ENCODE data around the gene STARD13. TPM values are rescaled to one million over a fixed set of nuclear protein-coding genes. Genes with fewer than 3 reads are reported as not detected.

STARD13 gene
- total and polyA plus RNA-seq, 2 donors (not counting 1 experiment from before 2014, with no cell fraction given) = 0.06 to 0.22 TPM

DNA sequence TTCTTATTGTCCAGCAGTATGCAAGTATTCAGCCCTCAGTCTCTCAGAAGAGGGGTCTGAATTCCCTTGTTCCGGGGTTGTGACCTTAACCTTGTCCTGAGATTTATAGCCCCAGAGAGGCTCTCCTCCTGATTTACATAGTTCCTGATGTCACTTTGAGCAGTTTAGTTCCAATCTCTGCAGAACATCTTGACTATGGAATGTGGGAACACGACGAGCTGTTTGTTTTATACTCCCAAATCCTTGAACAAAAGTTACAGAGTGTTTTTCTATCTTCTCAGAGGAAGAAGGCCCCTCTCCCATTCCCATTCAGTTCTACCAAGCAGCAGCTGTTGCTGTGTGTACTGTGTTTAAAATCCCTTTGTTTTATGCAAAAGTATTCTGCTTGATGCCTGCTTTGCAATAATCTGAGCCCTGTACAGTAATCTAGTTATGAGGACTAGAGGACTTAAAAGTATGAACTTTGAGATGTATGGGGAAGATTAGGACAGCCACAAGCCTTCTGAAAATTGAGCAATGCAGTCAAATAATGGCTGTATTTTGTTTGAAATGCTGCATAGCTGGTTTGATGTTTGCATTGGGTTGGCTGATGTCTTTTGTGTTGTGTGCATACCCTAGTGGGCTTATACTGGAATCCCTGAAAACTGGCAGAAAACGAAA, 194.7 kb downstream of the STARD13 start:
- Mint-ChIP-seq H3K27me3 (peaks cover 24% of the 10 kb centered on the region), H3K9me3 (ENCODE audit: insufficient read depth) (no peaks in the 10 kb centered on the region), H3K4me1 (no peaks in the 10 kb centered on the region), H3K27ac (no peak overlapping the region), H3K4me3 (no peak overlapping the region)
- H4K20me1 ChIP-seq (ENCODE audit: control insufficient read depth, insufficient read depth, low read length, poor library complexity, severe bottlenecking) = no peaks in the 10 kb centered on the region
- H3K36me3 ChIP-seq (replicated peaks in 1 of 2; ENCODE audit: control extremely low read depth in 1 of 2, control insufficient read depth in 1 of 2, extremely low read depth in 1 of 2, insufficient read depth in 2 of 2, low read length in 1 of 2) = no peaks in the 10 kb centered on the region
- H3K4me3 ChIP-seq (ENCODE audit: control extremely low read depth in 1 of 5, extremely low read depth in 1 of 5, insufficient read depth in 1 of 5, low read depth in 2 of 5, low read length in 4 of 5) = no peak overlapping the region
- intact Hi-C loops (cut with micrococcal nuclease) = no loop called here
- no peak for ATAC-seq (ENCODE audit: low read depth)
- 100% methylated on average over 2 of the region's 4 CpGs for WGBS (ENCODE audit: insufficient coverage)
- ChIA-PET CTCF (no interaction called here), POLR2A (no interaction called here)
- H3K27ac ChIP-seq (ENCODE audit: low read length in 2 of 2) = no peak overlapping the region
- H2AFZ ChIP-seq (ENCODE audit: insufficient read depth, low read depth, low read length, poor library complexity, severe bottlenecking) = no peak overlapping the region
- H3K79me2 ChIP-seq (ENCODE audit: control insufficient read depth, insufficient read depth, low read length) = no peaks in the 10 kb centered on the region
- no peak overlapping the region for H3K4me2 ChIP-seq (replicated peaks; ENCODE audit: low read depth, low read length, poor library complexity, severe bottlenecking)
- H3K4me1 ChIP-seq (ENCODE audit: control insufficient read depth in 2 of 2, insufficient read depth in 2 of 2, low read length in 2 of 2) = no peaks in the 10 kb centered on the region
- peaks cover 0 to 3% (median 1%) of the 10 kb centered on the region in 4 experiments for H3K27me3 ChIP-seq (replicated peaks in 1 of 4; ENCODE audit: control extremely low read depth in 1 of 4, control insufficient read depth in 3 of 4, insufficient read depth in 4 of 4, low read length in 3 of 4)
- H3K9ac ChIP-seq (ENCODE audit: low read length) = no peak overlapping the region
- DNase-seq = no peak
- H3K9me3 ChIP-seq (ENCODE audit: control extremely low read depth in 1 of 3, control insufficient read depth in 2 of 3, insufficient read depth in 1 of 3, low read length in 2 of 3) = peaks cover 0 to 2% (median 0%) of the 10 kb centered on the region in 3 donors
- no peak for TF ChIP-seq EZH2 (IDR thresholded peaks at IDR 0.05; ENCODE audit: borderline replicate concordance, insufficient read depth, low read depth, low read length, poor library complexity, severe bottlenecking)
- no peak for TF ChIP-seq CTCF (IDR thresholded peaks at IDR 0.05)

GRCh38 chr13:33089311-33089710, 196.2 kb downstream of the STARD13 start:
- Mint-ChIP-seq H3K4me3 (no peak overlapping the region), H3K9me3 (ENCODE audit: insufficient read depth) (no peaks in the 10 kb centered on the region), H3K4me1 (no peaks in the 10 kb centered on the region), H3K27ac (no peak overlapping the region), H3K27me3 (peaks cover 26% of the 10 kb centered on the region)
- H2AFZ ChIP-seq (ENCODE audit: insufficient read depth, low read depth, low read length, poor library complexity, severe bottlenecking) = no peak overlapping the region
- peaks cover 0 to 3% (median 1%) of the 10 kb centered on the region in 4 experiments for H3K27me3 ChIP-seq (replicated peaks in 1 of 4; ENCODE audit: control extremely low read depth in 1 of 4, control insufficient read depth in 3 of 4, insufficient read depth in 4 of 4, low read length in 3 of 4)
- intact Hi-C loops (cut with micrococcal nuclease) = no loop called here
- no peak for ATAC-seq (ENCODE audit: low read depth)
- no peak overlapping the region for H3K4me2 ChIP-seq (replicated peaks; ENCODE audit: low read depth, low read length, poor library complexity, severe bottlenecking)
- H3K9ac ChIP-seq (ENCODE audit: low read length) = no peak overlapping the region
- no peaks in the 10 kb centered on the region for H3K79me2 ChIP-seq (ENCODE audit: control insufficient read depth, insufficient read depth, low read length)
- H3K4me1 ChIP-seq (ENCODE audit: control insufficient read depth in 2 of 2, insufficient read depth in 2 of 2, low read length in 2 of 2) = no peaks in the 10 kb centered on the region
- H3K9me3 ChIP-seq (ENCODE audit: control extremely low read depth in 1 of 3, control insufficient read depth in 2 of 3, insufficient read depth in 1 of 3, low read length in 2 of 3) = peaks cover 0 to 2% (median 0%) of the 10 kb centered on the region in 3 donors
- no peak overlapping the region for H3K4me3 ChIP-seq (ENCODE audit: control extremely low read depth in 1 of 5, extremely low read depth in 1 of 5, insufficient read depth in 1 of 5, low read depth in 2 of 5, low read length in 4 of 5)
- H3K27ac ChIP-seq (ENCODE audit: low read length in 2 of 2) = no peak overlapping the region
- ChIA-PET CTCF (no interaction called here), POLR2A (no interaction called here)
- DNase-seq = no peak
- H3K36me3 ChIP-seq (replicated peaks in 1 of 2; ENCODE audit: control extremely low read depth in 1 of 2, control insufficient read depth in 1 of 2, extremely low read depth in 1 of 2, insufficient read depth in 2 of 2, low read length in 1 of 2) = no peaks in the 10 kb centered on the region
- no peaks in the 10 kb centered on the region for H4K20me1 ChIP-seq (ENCODE audit: control insufficient read depth, insufficient read depth, low read length, poor library complexity, severe bottlenecking)
- no CpG with 5 or more reads among the region's 3 CpGs for WGBS (ENCODE audit: insufficient coverage)
- TF ChIP-seq EZH2 (IDR thresholded peaks at IDR 0.05; ENCODE audit: borderline replicate concordance, insufficient read depth, low read depth, low read length, poor library complexity, severe bottlenecking) (no peak), CTCF (IDR thresholded peaks at IDR 0.05) (no peak)

Data from B cell (primary cell).